ENCODE measurements around the gene ZNF136.

The ZNF136 gene

GRCh38 chr19:12232961-12233360, 70.1 kb downstream of the ZNF136 start:
- no peak for TF ChIP-seq CTCF (IDR thresholded peaks at IDR 0.05; ENCODE audit: low read length, missing control alignments)
- DNase-seq (ENCODE audit: low read depth) = no peak

GRCh38 chr19:12237143-12237839, 74.4 kb downstream of the ZNF136 start:
- no peak for DNase-seq (ENCODE audit: low read depth)
- no peak for TF ChIP-seq CTCF (IDR thresholded peaks at IDR 0.05; ENCODE audit: low read length, missing control alignments)
- no peak overlapping the region for H3K4me3 ChIP-seq (replicated peaks; ENCODE audit: low read depth, low read length)

More at GRCh38 chr19:12232961-12233360, 70.1 kb downstream of the ZNF136 start:
- H3K4me3 ChIP-seq (replicated peaks; ENCODE audit: low read depth, low read length) = no peak overlapping the region

All from fibroblast of pulmonary artery (primary cell).